Measurements from ENCODE around the gene PCP2. TPM values are rescaled to one million over a fixed set of nuclear protein-coding genes. Genes with fewer than 3 reads are reported as not detected.

Gene PCP2
- total RNA-seq, 5 donors from 2014 or later (not counting 1 experiment from before 2014, with no cell fraction given) = 1.6 to 8.9 (median 5.9) TPM

Other genes starting within 250 kb of the PCP2 start
- 1 to 10 TPM in 1 of 5 donors, under 1 TPM in 3, not detected in 1; 0.35 to 1.1 (median 0.67) TPM for gene PEX11G, start 144.7 kb downstream of the PCP2 start, total RNA-seq
- 10 to 100 TPM in 1 of 5 donors, 1 to 10 TPM in 4; 4.3 to 10.3 (median 8.5) TPM for gene ZNF358, start 117.6 kb downstream of the PCP2 start, total RNA-seq
- 10 to 100 TPM; 13.0 to 16.7 (median 15.3) TPM for gene MCOLN1, start 111.1 kb downstream of the PCP2 start, total RNA-seq
- 100 to 1,000 TPM in 3 of 5 donors, 10 to 100 TPM in 2; 88.4 to 158 (median 125) TPM for gene PNPLA6, start 98.0 kb downstream of the PCP2 start, total RNA-seq
- gene CAMSAP3, start 37.9 kb downstream of the PCP2 start, total RNA-seq = 1 to 10 TPM in 2 of 5 donors, under 1 TPM in 3; 0.47 to 1.3 (median 0.51) TPM
- 10 to 100 TPM; 59.9 to 82.6 (median 78.1) TPM for gene XAB2, start 4.2 kb downstream of the PCP2 start, total RNA-seq
- 100 to 1,000 TPM; 105 to 139 (median 110) TPM for gene PET100, start 3.9 kb downstream of the PCP2 start, total RNA-seq
- gene STXBP2, start 3.4 kb upstream of the PCP2 start, total RNA-seq = 100 to 1,000 TPM; 185 to 229 (median 228) TPM
- gene RETN, start 35.3 kb upstream of the PCP2 start, total RNA-seq = 1 to 10 TPM in 1 of 5 donors, not detected in 4; 1.6 TPM
- gene MCEMP1, start 43.4 kb upstream of the PCP2 start, total RNA-seq = under 1 TPM in 1 of 5 donors, not detected in 4; 0.26 TPM
- 10 to 100 TPM; 39.2 to 75.3 (median 69.4) TPM for gene TRAPPC5, start 47.1 kb upstream of the PCP2 start, total RNA-seq
- 1 to 10 TPM in 3 of 5 donors, under 1 TPM in 2; 0.90 to 2.5 (median 1.2) TPM for gene FCER2, start 68.4 kb upstream of the PCP2 start, total RNA-seq
- gene CLEC4G, start 98.4 kb upstream of the PCP2 start, total RNA-seq = not detected
- under 1 TPM in 1 of 5 donors, not detected in 4; 0.07 TPM for gene CD209, start 113.8 kb upstream of the PCP2 start, total RNA-seq
- gene CLEC4M, start 129.5 kb upstream of the PCP2 start, total RNA-seq = under 1 TPM in 2 of 5 donors, not detected in 3; 0.20 to 0.30 TPM
- 10 to 100 TPM in 4 of 5 donors, 1 to 10 TPM in 1; 9.6 to 15.1 (median 13.7) TPM for gene EVI5L, start 196.5 kb upstream of the PCP2 start, total RNA-seq
- under 1 TPM; 0.28 to 0.85 (median 0.36) TPM for gene PRR36, start 240.7 kb upstream of the PCP2 start, total RNA-seq

Measured in T-cell (primary cell).